GM23248 (cell line): ENCODE results near the gene SYDE2. TPM values are rescaled to one million over a fixed set of nuclear protein-coding genes. Genes with fewer than 3 reads are reported as not detected.

ENCODE experiments used
- DNase-seq: peaks from one replicate; pipeline ENCODE4 v3.0.0-alpha.2; 2015
- H2AFZ ChIP-seq: fragments of 200-600 bp; sonication (generic); 2 replicates; pipeline ENCODE4 v1.6.1; 2016; ENCODE audit warnings: antibody characterized with exemption
- H3F3A ChIP-seq: fragments of 200-600 bp; sonication (generic); 2 replicates; pipeline ENCODE4 v1.6.1; 2016; ENCODE audit warnings: mild to moderate bottlenecking, antibody characterized with exemption, mixed run types; ENCODE audit not compliant: insufficient read depth
- H3K27ac ChIP-seq: fragments of 200-600 bp; sonication (generic); 2 replicates; pipeline ENCODE4 v1.5.1; 2016; ENCODE audit warnings: mild to moderate bottlenecking
- H3K27me3 ChIP-seq: fragments of 200-600 bp; sonication (generic); replicated peaks from 2 replicates; pipeline ENCODE4 v1.6.1; 2016; ENCODE audit warnings: mild to moderate bottlenecking; ENCODE audit not compliant: insufficient read depth
- H3K36me3 ChIP-seq: fragments of 200-600 bp; sonication (generic); 2 replicates; pipeline ENCODE4 v1.6.1; 2016; ENCODE audit warnings: low read depth, mild to moderate bottlenecking
- H3K4me1 ChIP-seq: fragments of 200-600 bp; sonication (generic); 2 replicates; pipeline ENCODE4 v1.6.1; 2016; ENCODE audit warnings: mild to moderate bottlenecking; ENCODE audit not compliant: insufficient read depth
- H3K4me2 ChIP-seq: fragments of 200-600 bp; sonication (generic); one replicate; pipeline ENCODE4 v1.6.1; 2016; ENCODE audit warnings: mild to moderate bottlenecking; ENCODE audit not compliant: unreplicated experiment
- H3K4me3 ChIP-seq: fragments of 200-600 bp; sonication (generic); 2 replicates; pipeline ENCODE4 v1.5.1; 2016; ENCODE audit warnings: mild to moderate bottlenecking
- H3K79me2 ChIP-seq: fragments of 200-600 bp; sonication (generic); 2 replicates; pipeline ENCODE4 v1.6.1; 2016; ENCODE audit warnings: mild to moderate bottlenecking; ENCODE audit not compliant: insufficient read depth
- H3K9ac ChIP-seq: fragments of 200-600 bp; sonication (generic); 2 replicates; pipeline ENCODE4 v1.6.1; 2016; ENCODE audit warnings: mild to moderate bottlenecking
- H3K9me2 ChIP-seq: fragments of 200-600 bp; sonication (generic); 2 replicates; pipeline ENCODE4 v1.6.1; 2016; ENCODE audit warnings: mixed run types, mild to moderate bottlenecking, moderate library complexity; ENCODE audit not compliant: insufficient read depth
- H3K9me3 ChIP-seq: fragments of 200-600 bp; sonication (generic); one replicate; pipeline ENCODE4 v1.6.1; 2017; ENCODE audit warnings: low read depth
- H4K20me1 ChIP-seq: fragments of 200-600 bp; sonication (generic); 2 replicates; pipeline ENCODE4 v1.6.0; 2016; ENCODE audit not compliant: insufficient read depth
- EZH2 ChIP-seq: fragments of 200-600 bp; sonication (generic); IDR thresholded peaks from 2 replicates; pipeline ENCODE4 v1.6.1; 2018; ENCODE audit warnings: antibody characterized with exemption, mild to moderate bottlenecking; ENCODE audit not compliant: insufficient read depth, poor library complexity, severe bottlenecking
- EZH2phosphoT487 ChIP-seq: fragments of 200-600 bp; sonication (generic); IDR thresholded peaks from 2 replicates; pipeline ENCODE4 v1.6.1; 2018; ENCODE audit warnings: antibody characterized with exemption, moderate library complexity, mild to moderate bottlenecking, low read depth; ENCODE audit not compliant: insufficient read depth
- WGBS, 2 experiments: methylation state at CpG; one replicate each; pipeline ENCODE4 v1.1.6; 2015 to 2017; ENCODE audit warnings: low lambda C conversion rate in 2 of 2, low coverage in 1 of 2; ENCODE audit errors: missing lambda C conversion rate in 2 of 2; 5-methylcytosine and 5-hydroxymethylcytosine counted together
- in situ Hi-C: fragments of 300-500 bp; cut with MboI; formaldehyde crosslinking; loops from 2 replicates; pipeline ENCODE4 v1.15.0; 2020
- polyA plus RNA-seq: library from polyadenylated mRNA; unstranded; fragments of >200 nt; fragmentation: Nextera tagmentation; extraction: Ambion mirVana; gene quantifications from 2 replicates; pipeline ENCODE4 v1.2.1, GENCODE V29; 2016
- total RNA-seq: library from RNA; depleted of rRNA; stranded (reverse); fragments of >200 nt; shearing (Covaris generic); gene quantifications from 2 replicates; pipeline ENCODE4 v1.2.3, GENCODE V29; 2014

The SYDE2 gene
- total and polyA plus RNA-seq, 2 experiments from 2014 or later: 1.4 to 6.7 TPM

- Histone ChIP-seq H3K9me2 (no peaks in the 10 kb centered on the region), H3K79me2 (no peaks in the 10 kb centered on the region), H3K4me2 (peak overlapping the region; percentile 38), H4K20me1 (no peaks in the 10 kb centered on the region), H3F3A (0 out of 2 replicates have a peak, but pooled peaks cover 4% of the 10 kb centered on the region), H3K36me3 (no peaks in the 10 kb centered on the region), H3K9ac (no peak overlapping the region), H3K9me3 (no peaks in the 10 kb centered on the region), H3K27me3 (no peaks in the 10 kb centered on the region), H3K27ac (no peak overlapping the region), H2AFZ (peak overlapping the region; percentile 54), H3K4me3 (no peak overlapping the region), H3K4me1 (peaks cover 11% of the 10 kb centered on the region)
- WGBS, 2 experiments: 43% methylated on average over 5 of the region's 5 CpGs
- in situ Hi-C loops: no loop called here
- peak; percentile 49 for DNase-seq
- TF ChIP-seq EZH2phosphoT487 (no peak), EZH2 (no peak)
These were observed 25.0 kb upstream of the SYDE2 start for GRCh38 chr1:85225624-85226380.

- Histone ChIP-seq H3K79me2 (no peaks in the 10 kb centered on the region), H3K9ac (no peak overlapping the region), H3K9me2 (no peaks in the 10 kb centered on the region), H3K27ac (no peak overlapping the region), H4K20me1 (no peaks in the 10 kb centered on the region), H3K36me3 (no peaks in the 10 kb centered on the region), H3K4me3 (no peak overlapping the region), H3F3A (0 out of 2 replicates have a peak, but pooled peaks cover 4% of the 10 kb centered on the region), H3K27me3 (no peaks in the 10 kb centered on the region), H3K9me3 (no peaks in the 10 kb centered on the region), H3K4me1 (peaks cover 11% of the 10 kb centered on the region), H2AFZ (no peak overlapping the region), H3K4me2 (no peak overlapping the region)
- no peak for DNase-seq
- in situ Hi-C loops: no loop called here
- 92 to 96% methylated on average over 3 of the region's 3 CpGs for WGBS, 2 experiments
- TF ChIP-seq EZH2 (no peak), EZH2phosphoT487 (no peak)
These were observed 24.2 kb upstream of the SYDE2 start for GRCh38 chr1:85224734-85225623.

- Histone ChIP-seq H3K27ac (no peak overlapping the region), H3K9ac (no peak overlapping the region), H3K79me2 (no peaks in the 10 kb centered on the region), H3K9me3 (no peaks in the 10 kb centered on the region), H3K4me1 (peaks cover 11% of the 10 kb centered on the region), H3K4me2 (no peak overlapping the region), H3K27me3 (no peaks in the 10 kb centered on the region), H3K9me2 (no peaks in the 10 kb centered on the region), H3K4me3 (no peak overlapping the region), H3K36me3 (no peaks in the 10 kb centered on the region), H4K20me1 (no peaks in the 10 kb centered on the region), H2AFZ (no peak overlapping the region), H3F3A (0 out of 2 replicates have a peak, but pooled peaks cover 4% of the 10 kb centered on the region)
- in situ Hi-C loops: no loop called here
- DNase-seq: no peak
- TF ChIP-seq EZH2: no peak
- TF ChIP-seq EZH2phosphoT487: no peak
These were observed 23.5 kb upstream of the SYDE2 start for GRCh38 chr1:85224295-85224694.

- WGBS, 2 experiments: 54 to 61% methylated on average over 5 of the region's 5 CpGs
- no peak overlapping the region for H3K4me3 ChIP-seq
These were observed 22.5 kb upstream of the SYDE2 start for GRCh38 chr1:85223334-85223733.

More at GRCh38 chr1:85223334-85223733, 22.5 kb upstream of the SYDE2 start:
- Histone ChIP-seq H3K36me3 (no peaks in the 10 kb centered on the region), H3K9me2 (no peaks in the 10 kb centered on the region), H2AFZ (no peak overlapping the region), H4K20me1 (no peaks in the 10 kb centered on the region), H3K9me3 (no peaks in the 10 kb centered on the region), H3K27ac (no peak overlapping the region), H3K9ac (no peak overlapping the region), H3F3A (0 out of 2 replicates have a peak, but pooled peaks cover 4% of the 10 kb centered on the region), H3K4me2 (no peak overlapping the region), H3K79me2 (no peaks in the 10 kb centered on the region), H3K4me1 (peaks cover 11% of the 10 kb centered on the region), H3K27me3 (no peaks in the 10 kb centered on the region)
- no peak for TF ChIP-seq EZH2phosphoT487
- no peak for TF ChIP-seq EZH2
- DNase-seq: no peak
- in situ Hi-C loops: no loop called here
